ENCODE measurements around the gene SLC4A1.

Gene SLC4A1

GRCh38 chr17:44206825-44207155 is 61.1 kb downstream of the SLC4A1 start:
- DNase-seq: no peak
- TF ChIP-seq GATA1 (IDR thresholded peaks at IDR 0.05; ENCODE audit: low read depth, low read length) (no peak), POLR2A (IDR thresholded peaks at IDR 0.05; ENCODE audit: low read length) (no peak)

GRCh38 chr17:44205962-44206824 is 61.7 kb downstream of the SLC4A1 start:
- no peak for TF ChIP-seq POLR2A (IDR thresholded peaks at IDR 0.05; ENCODE audit: low read length)
- no peak for TF ChIP-seq GATA1 (IDR thresholded peaks at IDR 0.05; ENCODE audit: low read depth, low read length)
- no peak for DNase-seq

GRCh38 chr17:44204441-44204882 is 63.5 kb downstream of the SLC4A1 start:
- peak in 1 of 2 experiments; percentile 75 for DNase-seq
- TF ChIP-seq POLR2A (IDR thresholded peaks at IDR 0.05; ENCODE audit: low read length): peak; percentile 33
- TF ChIP-seq GATA1 (IDR thresholded peaks at IDR 0.05; ENCODE audit: low read depth, low read length): no peak

- DNase-seq: peak; percentile 77 to 80
- no peak for TF ChIP-seq GATA1 (IDR thresholded peaks at IDR 0.05; ENCODE audit: low read depth, low read length)
- no peak for TF ChIP-seq POLR2A (IDR thresholded peaks at IDR 0.05; ENCODE audit: low read length)
Observed at GRCh38 chr17:44203731-44204440, 64.0 kb downstream of the SLC4A1 start.

- TF ChIP-seq POLR2A (IDR thresholded peaks at IDR 0.05; ENCODE audit: low read length): no peak
- no peak for TF ChIP-seq GATA1 (IDR thresholded peaks at IDR 0.05; ENCODE audit: low read depth, low read length)
- no peak for DNase-seq
Observed at GRCh38 chr17:44202756-44203155, 65.2 kb downstream of the SLC4A1 start.

GRCh38 chr17:44200478-44201155 is 67.3 kb downstream of the SLC4A1 start:
- TF ChIP-seq GATA1 (IDR thresholded peaks at IDR 0.05; ENCODE audit: low read depth, low read length) (no peak), POLR2A (IDR thresholded peaks at IDR 0.05; ENCODE audit: low read length) (peak; percentile 50)
- no peak for DNase-seq

GRCh38 chr17:44199553-44200477 is 68.1 kb downstream of the SLC4A1 start, which contains the start of gene ATXN7L3:
ATXN7L3 (minus strand) TSS chr17:44199884; CDS start chr17:44198070, 1,814 bp downstream.
- DNase-seq: peak; percentile 99 to 100
- no peak for TF ChIP-seq GATA1 (IDR thresholded peaks at IDR 0.05; ENCODE audit: low read depth, low read length)
- TF ChIP-seq POLR2A (IDR thresholded peaks at IDR 0.05; ENCODE audit: low read length): no peak

- TF ChIP-seq POLR2A (IDR thresholded peaks at IDR 0.05; ENCODE audit: low read length) (peak; percentile 46), GATA1 (IDR thresholded peaks at IDR 0.05; ENCODE audit: low read depth, low read length) (no peak)
- DNase-seq: peak; percentile 72 to 76
Observed at GRCh38 chr17:44198721-44199552, 69.0 kb downstream of the SLC4A1 start.

Measured in erythroblast (primary cell).